A549 (cell line): ENCODE results near the gene UST. TPM values are rescaled to one million over a fixed set of nuclear protein-coding genes. Genes with fewer than 3 reads are reported as not detected.

Experiments
- ATAC-seq, 2 experiments: fragments of 200-7000 bp in 1 of 2; fragments of >200 bp in 1 of 2; cut with Nextera tagmentation in 1 of 2; cut with Tn5 transposase in 1 of 2; 3 replicates each; pipeline versions ENCODE4 v1.8.0 to v1.9.1; 2018 to 2020; ENCODE audit warnings: mild to moderate bottlenecking in 1 of 2, moderate library complexity in 1 of 2
- CTCF ChIA-PET: fragments of 300-600 bp; sonication (Branson Sonifier 250); formaldehyde crosslinking; extraction: SDS; loops from one replicate; lab custom pipeline; 2021; ENCODE audit warnings: antibody characterized with exemption, inconsistent platforms; lab: Yijun Ruan, JAX
- POLR2A ChIA-PET: fragments of 350-600 bp; formaldehyde crosslinking; extraction: SDS; loops from one replicate; lab custom pipeline; 2021; ENCODE audit warnings: antibody characterized with exemption, inconsistent platforms; lab: Yijun Ruan, JAX
- DNase-seq, 2 experiments: peaks; one replicate each; pipeline versions ENCODE4 v3.0.0 to v3.0.0-alpha.2; 2011 to 2016; ENCODE audit warnings: low read depth in 1 of 2, low spot score in 1 of 2
- FAIRE-seq: peaks from 2 replicates; lab custom pipeline; 2011; peaks lifted over from hg19 to GRCh38; lab: Jason Lieb, UNC
- H3K27ac ChIP-seq, 2 experiments: fragments of >200 bp; sonication (Bioruptor Twin); formaldehyde crosslinking; 3 replicates each; pipeline ENCODE4 v1.5.1; 2016 to 2017
- H3K4me1 ChIP-seq: fragments of >200 bp; sonication (Bioruptor Twin); formaldehyde crosslinking; 3 replicates; pipeline ENCODE4 v1.6.1; 2016
- H3K4me2 ChIP-seq: fragments of >200 bp; sonication (Bioruptor Twin); formaldehyde crosslinking; 3 replicates; pipeline ENCODE4 v1.6.1; 2016
- H3K4me3 ChIP-seq: fragments of >200 bp; sonication (Bioruptor Twin); formaldehyde crosslinking; 3 replicates; pipeline ENCODE4 v1.5.1; 2016
- H3K9me3 ChIP-seq: fragments of >200 bp; sonication (Bioruptor Twin); formaldehyde crosslinking; 3 replicates; pipeline ENCODE4 v1.6.1; 2016
- CEBPB ChIP-seq, 2 experiments: fragments of >200 bp in 1 of 2; sonication (Bioruptor Twin) in 1 of 2; formaldehyde crosslinking in 1 of 2; IDR thresholded peaks; 2 replicates each; pipeline ENCODE4 v1.6.1; 2012 to 2016
- CHD2 ChIP-seq: fragments of 150-350 bp; IDR thresholded peaks from 2 replicates; pipeline ENCODE4 v1.6.1; 2014; ENCODE audit warnings: low read length; ENCODE audit not compliant: partially characterized antibody
- CHD4 ChIP-seq: fragments of 200-600 bp; sonication (generic); IDR thresholded peaks from 2 replicates; pipeline ENCODE4 v1.6.1; 2016; ENCODE audit warnings: antibody characterized with exemption, mild to moderate bottlenecking, borderline replicate concordance
- ESRRA ChIP-seq: fragments of 150-350 bp; IDR thresholded peaks from 2 replicates; pipeline ENCODE4 v1.6.1; 2014; ENCODE audit warnings: mild to moderate bottlenecking, low read length, borderline replicate concordance
- FOSL2 ChIP-seq, 2 experiments: fragments of 450-650 bp in 1 of 2; fragments of >200 bp in 1 of 2; sonication (Bioruptor Twin) in 1 of 2; formaldehyde crosslinking; IDR thresholded peaks; 2 replicates each; pipeline versions ENCODE4 v1.5.0 to v1.6.1; 2016 to 2020; ENCODE audit warnings: mild to moderate bottlenecking in 1 of 2, moderate library complexity in 1 of 2
- HOXA7 ChIP-seq: fragments of 250-450 bp; sonication (Bioruptor Pico); IDR thresholded peaks from 2 replicates; pipeline ENCODE4 v1.5.0; 2020; ENCODE audit warnings: mild to moderate bottlenecking, moderate library complexity
- JUNB ChIP-seq: fragments of >200 bp; sonication (Bioruptor Twin); formaldehyde crosslinking; IDR thresholded peaks from 2 replicates; pipeline ENCODE4 v1.6.1; 2016
- KDM1A ChIP-seq: fragments of 200-600 bp; sonication (generic); IDR thresholded peaks from 2 replicates; pipeline ENCODE4 v1.6.1; 2016; ENCODE audit warnings: low read depth, mild to moderate bottlenecking
- MAZ ChIP-seq: fragments of 150-350 bp; IDR thresholded peaks from 2 replicates; pipeline ENCODE4 v1.6.1; 2014; ENCODE audit warnings: antibody characterized with exemption, low read depth, low read length, borderline replicate concordance
- NFE2L2 ChIP-seq: fragments of 150-350 bp; conservative IDR thresholded peaks from 2 replicates; pipeline ENCODE4 v1.6.1; 2014; ENCODE audit warnings: low read length
- POLR2AphosphoS2 ChIP-seq: conservative IDR thresholded peaks from 2 replicates; pipeline ENCODE4 v1.6.1; 2012; ENCODE audit warnings: low read length, improper control_type of control experiment, inconsistent platforms
- RNF2 ChIP-seq: fragments of 200-600 bp; sonication (generic); IDR thresholded peaks from 2 replicates; pipeline ENCODE4 v1.6.1; 2016; ENCODE audit warnings: low read depth, mild to moderate bottlenecking, antibody characterized with exemption, moderate library complexity, borderline replicate concordance
- TP53 ChIP-seq: fragments of 250-450 bp; sonication (Bioruptor Pico); IDR thresholded peaks from 2 replicates; pipeline ENCODE4 v1.5.0; 2021; ENCODE audit warnings: mild to moderate bottlenecking, moderate library complexity
- ZNF302 ChIP-seq: fragments of 250-450 bp; sonication (Bioruptor Pico); IDR thresholded peaks from 2 replicates; pipeline ENCODE4 v1.9.0; 2021; ENCODE audit warnings: inconsistent platforms, mild to moderate bottlenecking, moderate library complexity
- WGBS: methylation state at CpG from one replicate; pipeline ENCODE4 v1.1.6; 2017; ENCODE audit errors: missing lambda C conversion rate; 5-methylcytosine and 5-hydroxymethylcytosine counted together
- polyA plus RNA-seq, 4 experiments: library from polyadenylated mRNA; depleted of rRNA in 3 of 4; stranded (reverse); fragments of >200 nt; fragmentation: RNase III in 1 of 4; extraction: RNeasy Plus Mini Kit Qiagen cat#74134 plus additional on column Dnase treatment in 1 of 4; gene quantifications; 2 replicates in 3 of 4; 3 replicates in 1 of 4; pipeline ENCODE4 v1.2.3, GENCODE V29; 2011 to 2017
- TF ChIP-seq, protein P1 (sequence below): fragments of >200 bp; sonication (Bioruptor Twin); formaldehyde crosslinking; IDR thresholded peaks from 2 replicates; pipeline ENCODE4 v1.6.1; 2016
- TF ChIP-seq, protein P2 (sequence below): IDR thresholded peaks from 2 replicates; pipeline ENCODE4 v1.6.1; 2012
- TF ChIP-seq, protein P3 (sequence below): fragments of 250-450 bp; sonication (Bioruptor Pico); IDR thresholded peaks from 2 replicates; pipeline ENCODE4 v1.5.0; 2021; ENCODE audit warnings: mild to moderate bottlenecking, moderate library complexity, borderline replicate concordance
- TF ChIP-seq, protein P4 (sequence below): fragments of 450-650 bp; IDR thresholded peaks from 2 replicates; pipeline ENCODE4 v1.6.1; 2014; ENCODE audit warnings: antibody characterized with exemption

UST gene
- polyA plus RNA-seq, 2 of the 4 experiments (the other 2 are of a cell fraction) = 0.54 to 1.7 TPM

DNA sequence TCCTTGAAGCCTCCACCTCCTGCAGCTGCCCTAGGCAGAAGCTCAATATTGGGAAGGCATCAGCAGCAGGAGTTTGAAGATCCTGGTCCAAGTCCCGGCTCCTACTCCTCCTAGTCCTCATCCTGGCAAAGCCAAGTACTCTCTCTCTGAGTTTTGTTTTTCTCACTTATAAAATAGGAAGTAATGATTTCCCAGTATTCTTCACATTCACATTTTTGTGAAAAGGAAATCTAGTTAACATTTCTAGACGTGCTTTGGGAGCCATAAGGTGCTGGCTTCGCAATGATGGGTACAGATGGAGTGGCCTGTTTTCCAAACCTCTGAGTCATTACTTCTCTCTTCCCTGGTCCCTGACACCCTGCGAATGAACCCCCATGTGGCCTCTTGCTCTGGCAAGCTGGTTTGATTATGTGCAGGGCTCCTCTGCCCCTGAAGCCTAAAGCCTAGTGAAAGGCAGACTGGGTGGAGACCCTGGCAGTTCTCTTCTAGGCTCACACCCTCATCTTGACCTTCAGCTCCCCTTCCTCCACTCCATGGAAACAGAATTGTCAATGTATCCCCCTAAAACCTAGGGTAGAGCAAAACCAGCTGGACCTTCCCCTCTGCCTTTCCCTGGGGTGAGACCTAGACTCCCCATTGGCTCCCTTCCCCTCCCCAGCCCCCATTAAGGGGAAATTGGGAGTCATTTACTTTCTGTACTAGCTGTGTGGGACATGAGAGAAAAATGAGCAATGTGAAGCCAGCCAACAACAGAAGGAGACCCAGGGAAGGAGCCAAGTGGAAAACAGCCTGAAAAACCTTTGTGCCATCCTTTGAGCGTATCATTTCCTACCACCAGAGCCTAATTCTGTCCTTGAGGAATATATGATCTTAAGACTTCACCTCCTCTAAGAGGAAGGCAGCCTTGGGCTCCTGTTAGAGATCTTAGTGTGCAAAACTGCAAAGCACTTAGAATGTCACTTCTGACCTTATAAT, 158.4 kb downstream of the UST start:
- WGBS = 32% methylated on average over 5 of the region's 5 CpGs
- FAIRE-seq (no peak), DNase-seq (no peak)
- no peak overlapping the region for H3K27ac ChIP-seq
- CTCF ChIA-PET = no interaction called here
- H3K4me3 ChIP-seq = no peak overlapping the region
- no peaks in the 10 kb centered on the region for H3K4me1 ChIP-seq
- TF ChIP-seq POLR2AphosphoS2 (no peak), FOSL2 (IDR thresholded peaks at IDR 0.05) (no peak), FOSL2 (CRISPR knock-in tag; IDR thresholded peaks at IDR 0.05) (no peak), MAZ (no peak), CHD4 (no peak), ZNF302 (CRISPR knock-in tag) (no peak), RNF2 (no peak)
- TF ChIP-seq, protein P1, sequence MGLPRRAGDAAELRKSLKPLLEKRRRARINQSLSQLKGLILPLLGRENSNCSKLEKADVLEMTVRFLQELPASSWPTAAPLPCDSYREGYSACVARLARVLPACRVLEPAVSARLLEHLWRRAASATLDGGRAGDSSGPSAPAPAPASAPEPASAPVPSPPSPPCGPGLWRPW = no peak
- TF ChIP-seq, protein P2, sequence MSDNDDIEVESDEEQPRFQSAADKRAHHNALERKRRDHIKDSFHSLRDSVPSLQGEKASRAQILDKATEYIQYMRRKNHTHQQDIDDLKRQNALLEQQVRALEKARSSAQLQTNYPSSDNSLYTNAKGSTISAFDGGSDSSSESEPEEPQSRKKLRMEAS = no peak
- TF ChIP-seq, all 56 proteins: peak for 0
- POLR2A ChIA-PET = no interaction called here
- no peak for ATAC-seq
- Histone ChIP-seq H3K4me2 (no peak overlapping the region), H3K9me3 (no peaks in the 10 kb centered on the region)

DNA sequence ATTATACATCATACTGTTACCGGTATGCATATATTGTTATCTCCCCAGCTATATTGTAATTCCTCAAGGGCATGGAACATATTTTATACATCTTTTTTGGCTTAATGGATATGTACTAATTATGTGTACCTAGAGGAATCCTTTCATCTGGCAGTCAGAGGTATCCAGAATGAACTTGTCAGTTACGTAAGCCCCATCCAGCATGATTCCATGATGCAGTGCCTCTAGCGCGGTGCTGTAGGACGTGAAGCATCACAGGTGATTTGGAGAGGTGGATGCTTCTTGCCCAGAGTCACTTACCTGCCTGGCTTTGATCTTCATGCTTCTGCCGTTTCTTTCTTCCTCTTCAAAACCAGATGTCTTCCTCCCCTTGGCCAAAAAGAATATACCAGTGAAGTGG, 159.1 kb downstream of the UST start:
- no peak overlapping the region for H3K4me3 ChIP-seq
- POLR2A ChIA-PET = no interaction called here
- no peaks in the 10 kb centered on the region for H3K4me1 ChIP-seq
- TF ChIP-seq CHD2 (no peak), ESRRA (no peak), HOXA7 (CRISPR knock-in tag) (no peak), JUNB (no peak), TP53 (CRISPR knock-in tag) (no peak), KDM1A (no peak)
- TF ChIP-seq, protein P3, sequence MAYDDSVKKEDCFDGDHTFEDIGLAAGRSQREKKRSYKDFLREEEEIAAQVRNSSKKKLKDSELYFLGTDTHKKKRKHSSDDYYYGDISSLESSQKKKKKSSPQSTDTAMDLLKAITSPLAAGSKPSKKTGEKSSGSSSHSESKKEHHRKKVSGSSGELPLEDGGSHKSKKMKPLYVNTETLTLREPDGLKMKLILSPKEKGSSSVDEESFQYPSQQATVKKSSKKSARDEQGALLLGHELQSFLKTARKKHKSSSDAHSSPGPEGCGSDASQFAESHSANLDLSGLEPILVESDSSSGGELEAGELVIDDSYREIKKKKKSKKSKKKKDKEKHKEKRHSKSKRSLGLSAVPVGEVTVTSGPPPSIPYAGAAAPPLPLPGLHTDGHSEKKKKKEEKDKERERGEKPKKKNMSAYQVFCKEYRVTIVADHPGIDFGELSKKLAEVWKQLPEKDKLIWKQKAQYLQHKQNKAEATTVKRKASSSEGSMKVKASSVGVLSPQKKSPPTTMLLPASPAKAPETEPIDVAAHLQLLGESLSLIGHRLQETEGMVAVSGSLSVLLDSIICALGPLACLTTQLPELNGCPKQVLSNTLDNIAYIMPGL (CRISPR knock-in tag) = no peak
- H3K4me2 ChIP-seq = no peak overlapping the region
- 69% methylated on average over 6 of the region's 6 CpGs for WGBS
- no peak for ATAC-seq
- no peak for FAIRE-seq
- no peak for DNase-seq
- no peaks in the 10 kb centered on the region for H3K9me3 ChIP-seq
- CTCF ChIA-PET = no interaction called here
- H3K27ac ChIP-seq = no peak overlapping the region

DNA sequence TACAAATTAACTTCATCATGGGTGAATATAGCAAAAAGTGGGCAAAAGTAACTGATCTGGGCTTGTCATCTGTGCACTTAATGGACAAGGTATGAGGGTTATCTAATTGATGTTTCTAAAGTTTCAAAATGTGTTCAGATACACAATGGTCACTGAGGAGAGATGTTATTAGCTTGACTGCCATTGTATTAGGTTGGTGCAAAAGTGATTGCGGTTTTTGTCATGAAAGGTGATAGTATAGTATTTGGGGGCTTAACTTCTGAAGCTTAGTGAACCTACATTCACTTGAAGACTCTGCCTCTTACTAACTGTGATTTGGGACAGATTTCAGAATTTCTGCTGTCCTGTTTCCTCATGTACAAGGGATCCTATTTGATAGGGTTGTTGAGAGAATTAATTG, 159.6 kb downstream of the UST start:
- Histone ChIP-seq H3K9me3 (no peaks in the 10 kb centered on the region), H3K4me2 (no peak overlapping the region), H3K27ac (no peak overlapping the region), H3K4me1 (no peaks in the 10 kb centered on the region), H3K4me3 (no peak overlapping the region)
- ATAC-seq = no peak
- no peak for DNase-seq
- no peak for FAIRE-seq
- TF ChIP-seq JUNB (no peak), NFE2L2 (no peak), CEBPB (IDR thresholded peaks at IDR 0.05) (no peak)
- TF ChIP-seq, protein P4, sequence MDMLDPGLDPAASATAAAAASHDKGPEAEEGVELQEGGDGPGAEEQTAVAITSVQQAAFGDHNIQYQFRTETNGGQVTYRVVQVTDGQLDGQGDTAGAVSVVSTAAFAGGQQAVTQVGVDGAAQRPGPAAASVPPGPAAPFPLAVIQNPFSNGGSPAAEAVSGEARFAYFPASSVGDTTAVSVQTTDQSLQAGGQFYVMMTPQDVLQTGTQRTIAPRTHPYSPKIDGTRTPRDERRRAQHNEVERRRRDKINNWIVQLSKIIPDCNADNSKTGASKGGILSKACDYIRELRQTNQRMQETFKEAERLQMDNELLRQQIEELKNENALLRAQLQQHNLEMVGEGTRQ = no peak
- ChIA-PET POLR2A (no interaction called here), CTCF (no interaction called here)
- WGBS = 75% methylated on average over 1 of the region's 1 CpG
